Esophagus squamous epithelium (tissue), 4 donors: Measurements from ENCODE around the gene SSRP1.

Experiments
- POLR2A ChIP-seq, 4 donors: fragments of 450-650 bp; IDR thresholded peaks; one replicate each; pipeline ENCODE4 v1.6.1; 2017; ENCODE audit warnings: antibody characterized with exemption in 4 of 4, mild to moderate bottlenecking in 4 of 4, moderate library complexity in 3 of 4
- TF ChIP-seq, protein P1 (sequence below), 6 experiments: fragments of 450-650 bp in 4 of 6; fragments of 200-600 bp in 2 of 6; sonication (generic) in 2 of 6; IDR thresholded peaks; one replicate each; pipeline ENCODE4 v1.5.1; 2016 to 2019; ENCODE audit warnings: antibody characterized with exemption in 6 of 6, mild to moderate bottlenecking in 4 of 6, moderate library complexity in 4 of 6

DNA sequence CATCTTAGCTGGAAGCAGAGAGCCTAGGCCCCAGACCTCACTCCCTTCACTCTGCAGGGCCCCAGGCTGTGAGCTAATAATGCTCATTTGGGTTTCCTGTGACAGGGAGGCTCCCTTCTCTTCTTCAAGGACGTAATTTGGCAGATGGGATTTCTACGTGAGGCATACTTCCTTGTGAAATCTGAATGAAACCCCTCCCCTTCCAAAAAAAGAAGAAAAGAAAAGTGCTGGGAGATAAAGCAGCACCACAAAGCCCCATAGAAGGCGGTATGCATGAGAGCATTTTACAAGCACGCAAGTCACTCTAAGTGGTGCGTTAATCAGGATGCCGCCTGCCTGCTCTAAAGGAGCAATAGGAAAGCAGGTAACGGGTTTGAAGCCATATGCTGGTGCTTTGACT lies 8.1 kb upstream of the SSRP1 start:
- TF ChIP-seq, protein P1, sequence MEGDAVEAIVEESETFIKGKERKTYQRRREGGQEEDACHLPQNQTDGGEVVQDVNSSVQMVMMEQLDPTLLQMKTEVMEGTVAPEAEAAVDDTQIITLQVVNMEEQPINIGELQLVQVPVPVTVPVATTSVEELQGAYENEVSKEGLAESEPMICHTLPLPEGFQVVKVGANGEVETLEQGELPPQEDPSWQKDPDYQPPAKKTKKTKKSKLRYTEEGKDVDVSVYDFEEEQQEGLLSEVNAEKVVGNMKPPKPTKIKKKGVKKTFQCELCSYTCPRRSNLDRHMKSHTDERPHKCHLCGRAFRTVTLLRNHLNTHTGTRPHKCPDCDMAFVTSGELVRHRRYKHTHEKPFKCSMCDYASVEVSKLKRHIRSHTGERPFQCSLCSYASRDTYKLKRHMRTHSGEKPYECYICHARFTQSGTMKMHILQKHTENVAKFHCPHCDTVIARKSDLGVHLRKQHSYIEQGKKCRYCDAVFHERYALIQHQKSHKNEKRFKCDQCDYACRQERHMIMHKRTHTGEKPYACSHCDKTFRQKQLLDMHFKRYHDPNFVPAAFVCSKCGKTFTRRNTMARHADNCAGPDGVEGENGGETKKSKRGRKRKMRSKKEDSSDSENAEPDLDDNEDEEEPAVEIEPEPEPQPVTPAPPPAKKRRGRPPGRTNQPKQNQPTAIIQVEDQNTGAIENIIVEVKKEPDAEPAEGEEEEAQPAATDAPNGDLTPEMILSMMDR (IDR thresholded peaks at IDR 0.05) = no peak
- TF ChIP-seq POLR2A (IDR thresholded peaks at IDR 0.05) = no peak
